Skeletal muscle cell (primary cell): ENCODE results near the gene RIMS3.
"Not testable (repeated sequence)": the region's sequence is repeated elsewhere in the genome, so short reads cannot be mapped to it uniquely, and the experiment has no call there.

Experiments used
- DNase-seq: peaks from one replicate; pipeline ENCODE4 v3.0.0-alpha.2; 2010; ENCODE audit warnings: low read depth
- H3K4me3 ChIP-seq: 2 replicates; pipeline ENCODE4 v1.5.1; 2011; ENCODE audit warnings: low read depth, mild to moderate bottlenecking, control low read depth, low read length, moderate library complexity

The RIMS3 gene

DNA sequence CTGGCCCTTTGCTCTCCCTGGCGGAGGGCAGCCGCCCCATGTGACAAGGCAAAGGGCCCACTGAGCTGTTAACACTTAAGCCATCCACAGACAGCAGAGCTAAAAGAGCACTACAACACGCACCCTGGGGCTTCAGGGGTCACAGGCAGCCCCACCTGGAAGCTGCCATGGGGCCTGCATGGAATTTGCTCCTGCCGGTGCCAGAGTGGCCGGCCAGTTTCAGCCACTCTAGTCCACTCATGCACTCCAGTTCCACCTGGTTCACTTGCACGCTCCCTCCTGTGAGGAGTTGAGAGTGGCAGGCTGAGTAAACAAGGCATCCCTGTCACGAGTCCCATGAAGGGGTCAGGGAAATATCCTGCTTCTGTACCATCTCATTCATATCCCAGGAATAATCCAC, 55.3 kb downstream of the RIMS3 start:
- H3K4me3 ChIP-seq, result no peak overlapping the region
- no peak for DNase-seq

DNA sequence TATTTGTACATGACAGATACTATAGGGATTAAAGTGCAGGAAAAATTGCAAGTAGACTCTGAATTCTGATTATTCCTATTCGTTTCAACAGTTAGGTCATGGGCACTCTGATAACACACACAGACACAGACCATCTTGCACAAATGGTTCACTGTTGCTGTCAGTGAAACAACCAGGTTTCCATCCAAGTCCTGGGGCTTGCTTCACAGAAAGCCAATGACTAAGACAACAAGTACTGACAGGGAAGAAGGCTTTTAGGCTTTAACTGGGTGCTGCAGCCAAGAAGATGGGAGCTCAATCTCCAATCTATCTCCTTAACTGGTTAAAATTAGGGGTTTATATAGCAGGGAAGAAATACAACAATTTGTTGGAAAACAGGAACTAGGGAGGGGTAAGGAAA, 57.6 kb downstream of the RIMS3 start:
- DNase-seq, result no peak
- no peak overlapping the region for H3K4me3 ChIP-seq

DNA sequence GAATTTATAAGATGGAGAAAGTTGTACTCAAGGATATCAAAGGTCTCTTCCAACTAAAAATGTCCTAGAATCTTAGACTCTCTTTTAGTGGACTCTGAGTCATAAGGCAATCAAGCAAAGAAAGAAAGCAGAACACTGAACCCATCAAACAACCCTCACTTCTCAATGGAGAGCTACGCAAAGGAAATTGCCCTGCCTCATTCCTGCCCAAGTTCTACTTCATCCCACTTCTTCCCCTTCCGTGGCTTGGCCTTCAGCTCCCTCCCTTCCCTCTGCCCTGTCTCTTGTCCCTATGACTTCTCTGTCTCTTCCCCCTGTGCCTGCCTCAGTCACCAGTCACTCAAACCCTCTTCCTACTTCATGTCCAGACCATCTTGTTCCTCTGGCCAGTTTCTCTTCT, 58.5 kb downstream of the RIMS3 start:
- H3K4me3 ChIP-seq, result no peak overlapping the region

DNA sequence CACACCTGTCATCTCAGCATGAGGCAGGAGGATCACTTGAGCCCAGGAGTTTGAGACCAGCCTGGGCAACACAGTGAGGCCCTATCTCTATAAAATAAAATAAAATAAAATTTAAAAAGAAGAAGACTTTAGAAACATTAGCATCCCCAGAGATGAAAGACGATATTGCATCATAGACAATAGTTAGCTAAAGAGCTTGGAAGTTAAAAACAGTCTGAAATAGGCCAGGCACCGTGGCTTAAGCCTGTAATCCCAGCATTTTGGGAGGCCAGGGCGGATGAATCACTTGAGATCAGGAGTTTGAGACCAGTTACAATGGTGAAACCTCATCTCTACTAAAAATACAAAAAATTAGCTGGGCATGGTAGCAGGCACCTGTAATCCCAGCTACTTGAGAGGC, 59.3 kb downstream of the RIMS3 start:
- no peak for DNase-seq

More for the DNA sequence above, 58.5 kb downstream of the RIMS3 start:
- no peak for DNase-seq

GRCh38 chr1:40599926-40600325, 65.6 kb downstream of the RIMS3 start:
- no peak for DNase-seq
- H3K4me3 ChIP-seq, result no peak overlapping the region

More for the DNA sequence above, 59.3 kb downstream of the RIMS3 start:
- H3K4me3 ChIP-seq, result no peak overlapping the region

DNA sequence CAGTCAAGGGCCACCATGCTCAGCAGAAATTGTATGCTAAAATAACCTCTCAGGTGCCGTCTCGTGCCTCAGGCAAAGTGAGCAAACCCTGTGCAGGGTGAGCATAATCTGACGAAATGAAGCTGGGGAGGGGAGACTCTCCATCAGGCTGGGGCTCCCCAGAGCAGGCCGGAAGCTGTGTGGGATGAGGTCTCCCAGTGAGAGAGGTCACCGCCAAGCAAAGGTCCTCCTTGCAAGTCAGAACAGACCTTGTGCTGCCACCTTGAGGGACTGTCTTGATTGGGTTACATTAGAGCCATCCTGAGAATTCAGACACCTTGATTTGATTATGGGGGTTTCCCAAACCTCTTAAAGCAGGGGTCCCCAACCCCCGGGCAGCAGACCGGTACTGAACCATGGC, 69.9 kb downstream of the RIMS3 start:
- no peak for DNase-seq

DNA sequence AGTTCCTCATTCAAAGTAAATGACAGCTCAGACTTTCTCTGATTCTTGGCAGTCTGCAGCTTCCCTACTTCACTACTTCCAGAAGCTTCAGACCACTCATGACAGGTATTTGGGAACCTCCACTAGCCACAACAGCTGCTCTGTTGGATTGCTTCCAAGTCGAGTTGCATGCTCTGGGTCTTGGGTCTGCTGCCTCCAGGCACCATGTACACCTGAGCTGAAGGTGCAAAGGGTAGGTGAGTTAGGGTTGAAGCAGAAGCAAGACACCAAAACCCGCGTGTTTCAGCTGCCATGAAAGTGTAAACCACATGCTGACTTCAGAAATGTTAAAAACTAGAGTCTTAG, 71.3 kb downstream of the RIMS3 start:
- no peak for DNase-seq
- H3K4me3 ChIP-seq, result no peak overlapping the region

More for the DNA sequence above, 69.9 kb downstream of the RIMS3 start:
- H3K4me3 ChIP-seq, result no peak overlapping the region

- DNase-seq, result no peak
These were observed 71.9 kb downstream of the RIMS3 start for GRCh38 chr1:40593449-40594186.

GRCh38 chr1:40592107-40592803, 73.2 kb downstream of the RIMS3 start:
- no peak overlapping the region for H3K4me3 ChIP-seq
- no peak for DNase-seq

More at GRCh38 chr1:40593449-40594186, 71.9 kb downstream of the RIMS3 start:
- no peak overlapping the region for H3K4me3 ChIP-seq

DNA sequence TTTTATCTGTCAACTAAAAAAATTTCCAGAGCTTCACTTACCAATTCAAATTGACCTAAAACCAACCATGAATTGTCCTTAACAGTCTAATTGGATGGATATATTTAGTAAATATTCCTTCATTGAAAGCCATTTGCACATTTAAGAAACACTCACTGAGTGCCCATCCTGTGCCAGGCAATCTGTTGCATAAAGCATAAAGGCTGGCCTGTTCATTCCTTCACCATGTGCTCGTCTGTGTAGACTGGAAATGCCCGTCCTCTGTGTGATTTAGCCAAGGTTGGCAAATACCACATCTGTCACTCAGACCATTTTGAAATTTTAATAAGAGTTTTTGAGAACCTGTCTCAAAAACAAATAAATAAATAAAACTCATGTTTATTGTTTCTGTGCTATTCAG, 76.9 kb downstream of the RIMS3 start:
- DNase-seq, result no peak

DNA sequence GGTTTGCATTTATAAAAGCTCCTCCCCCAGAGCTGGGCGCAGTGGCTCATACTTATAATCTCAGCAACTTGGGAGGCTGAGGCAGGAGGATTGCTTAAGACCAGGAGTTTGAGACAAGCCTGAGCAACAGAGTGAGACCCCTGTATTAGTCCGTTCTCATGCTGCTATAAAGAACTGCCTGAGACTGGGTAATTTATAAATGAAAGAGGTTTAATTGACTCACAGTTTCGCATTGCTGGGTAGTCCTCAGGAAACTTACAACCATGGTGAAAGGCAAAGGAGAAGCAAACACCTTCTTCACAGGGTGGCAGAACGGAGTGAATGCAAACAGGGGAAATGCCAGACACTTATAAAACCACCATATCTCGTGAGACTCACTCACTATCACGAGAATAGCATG, 81.5 kb downstream of the RIMS3 start:
- no peak overlapping the region for H3K4me3 ChIP-seq
- DNase-seq, result no peak

More for the DNA sequence above, 76.9 kb downstream of the RIMS3 start:
- no peak overlapping the region for H3K4me3 ChIP-seq

DNA sequence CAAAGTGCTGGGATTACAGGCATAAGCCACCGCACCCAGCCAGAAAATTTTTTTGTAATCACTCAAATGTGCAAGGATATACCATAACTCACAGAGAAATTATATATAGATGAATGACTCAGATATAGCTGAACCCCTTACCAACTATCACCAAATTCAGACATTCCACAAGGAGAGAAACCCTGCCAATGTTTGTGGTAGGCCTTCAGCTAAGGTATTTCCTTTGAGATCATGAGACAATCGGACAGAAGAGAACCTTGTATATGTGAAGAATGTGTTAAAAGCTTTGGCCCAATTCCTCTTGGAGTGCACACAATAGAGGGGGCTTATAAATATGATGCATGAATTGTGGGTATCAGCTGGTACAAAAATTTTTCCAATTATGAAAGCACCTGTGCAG, 83.4 kb downstream of the RIMS3 start:
- no peak overlapping the region for H3K4me3 ChIP-seq
- DNase-seq, result no peak

DNA sequence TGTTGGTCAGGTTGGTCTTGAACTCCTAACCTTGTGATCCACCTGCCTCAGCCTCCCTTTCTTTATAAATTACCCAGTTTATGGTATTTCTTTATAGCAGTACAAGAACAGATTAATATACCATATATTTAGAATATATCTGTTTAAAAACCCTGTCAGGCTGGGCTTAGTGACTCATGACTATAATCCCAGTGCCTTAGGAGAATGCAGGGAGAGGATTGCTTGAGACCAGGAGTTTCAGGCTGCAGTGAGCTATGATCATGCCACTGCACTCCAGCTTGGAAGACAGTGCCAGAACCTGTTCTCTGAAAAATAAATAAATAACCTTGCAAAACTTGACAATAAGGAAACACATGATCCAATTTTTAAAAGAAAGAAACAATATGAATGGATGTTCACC, 90.1 kb downstream of the RIMS3 start:
- H3K4me3 ChIP-seq, result no peak overlapping the region
- no peak for DNase-seq

DNA sequence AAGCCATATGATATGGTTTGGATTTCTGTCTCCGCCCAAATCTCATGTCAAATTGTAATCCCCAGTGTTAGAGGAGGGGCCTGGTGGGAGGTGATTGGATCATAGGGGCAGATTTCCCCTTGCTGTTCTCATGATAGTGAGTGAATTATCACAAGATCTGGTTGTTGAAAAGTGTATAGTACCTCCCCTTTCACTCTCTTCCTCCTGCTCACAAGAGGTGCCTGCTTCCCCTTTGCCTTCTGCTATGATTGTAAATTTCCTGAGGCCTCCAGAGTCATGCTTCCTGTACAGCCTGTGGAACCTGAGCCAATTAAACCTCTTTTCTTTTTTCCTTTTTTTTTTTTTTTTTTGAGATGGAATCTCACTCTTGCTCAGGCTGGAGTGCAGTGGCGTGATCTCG, 90.7 kb downstream of the RIMS3 start:
- not testable (repeated sequence) for DNase-seq, H3K4me3 ChIP-seq
